ENCODE results near the gene ZNF280D.

ZNF280D gene

DNA sequence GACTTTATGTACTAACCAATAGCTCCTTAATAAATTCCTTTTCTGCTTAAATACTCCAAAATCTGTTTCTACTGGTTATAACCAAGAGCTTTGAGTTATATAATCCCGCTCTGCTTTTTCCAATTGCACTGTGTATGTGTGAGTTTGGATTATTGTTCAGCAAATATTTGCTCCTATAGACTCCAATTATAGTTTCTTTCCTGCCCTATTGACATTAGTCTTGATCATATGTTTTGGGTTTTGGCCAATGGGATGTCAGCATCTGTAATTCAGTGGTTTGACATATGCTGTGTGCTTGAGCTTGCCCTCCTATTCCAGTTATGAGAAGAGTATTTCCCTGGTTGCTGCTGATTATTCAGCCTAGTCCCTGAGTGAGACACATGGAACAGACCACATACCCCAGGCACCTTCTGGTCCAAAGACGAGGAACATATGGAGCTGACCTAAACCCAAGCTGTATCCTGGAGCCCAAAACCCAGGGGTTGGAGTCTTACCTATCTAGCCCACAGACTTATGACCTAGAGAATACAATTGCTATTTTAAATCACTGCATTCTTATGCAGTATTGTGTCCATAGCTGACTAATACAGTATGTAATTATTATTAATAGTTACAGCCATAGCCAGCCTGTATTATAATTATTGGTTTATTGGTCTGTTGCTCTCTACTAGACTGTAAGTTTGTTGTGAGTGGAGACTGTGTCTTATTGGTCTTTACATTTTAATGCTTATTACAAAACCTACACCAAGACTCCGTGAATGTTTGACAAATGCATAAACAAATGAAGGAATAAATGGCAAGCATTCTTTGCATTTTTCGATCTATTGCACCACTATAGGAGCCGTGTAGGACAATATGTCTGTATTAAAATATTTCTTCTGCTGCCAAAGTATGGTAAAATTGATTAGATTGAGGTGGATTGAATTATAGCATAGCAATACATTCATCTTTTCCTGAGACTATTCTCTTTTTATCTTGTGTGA, 11.7 kb upstream of the ZNF280D start:
- TF ChIP-seq, protein P1, sequence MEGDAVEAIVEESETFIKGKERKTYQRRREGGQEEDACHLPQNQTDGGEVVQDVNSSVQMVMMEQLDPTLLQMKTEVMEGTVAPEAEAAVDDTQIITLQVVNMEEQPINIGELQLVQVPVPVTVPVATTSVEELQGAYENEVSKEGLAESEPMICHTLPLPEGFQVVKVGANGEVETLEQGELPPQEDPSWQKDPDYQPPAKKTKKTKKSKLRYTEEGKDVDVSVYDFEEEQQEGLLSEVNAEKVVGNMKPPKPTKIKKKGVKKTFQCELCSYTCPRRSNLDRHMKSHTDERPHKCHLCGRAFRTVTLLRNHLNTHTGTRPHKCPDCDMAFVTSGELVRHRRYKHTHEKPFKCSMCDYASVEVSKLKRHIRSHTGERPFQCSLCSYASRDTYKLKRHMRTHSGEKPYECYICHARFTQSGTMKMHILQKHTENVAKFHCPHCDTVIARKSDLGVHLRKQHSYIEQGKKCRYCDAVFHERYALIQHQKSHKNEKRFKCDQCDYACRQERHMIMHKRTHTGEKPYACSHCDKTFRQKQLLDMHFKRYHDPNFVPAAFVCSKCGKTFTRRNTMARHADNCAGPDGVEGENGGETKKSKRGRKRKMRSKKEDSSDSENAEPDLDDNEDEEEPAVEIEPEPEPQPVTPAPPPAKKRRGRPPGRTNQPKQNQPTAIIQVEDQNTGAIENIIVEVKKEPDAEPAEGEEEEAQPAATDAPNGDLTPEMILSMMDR (IDR thresholded peaks at IDR 0.05; ENCODE audit: borderline replicate concordance, insufficient read depth, low read depth, low read length): no peak
- H3K4me3 ChIP-seq (ENCODE audit: low read depth, low read length): no peak overlapping the region

DNA sequence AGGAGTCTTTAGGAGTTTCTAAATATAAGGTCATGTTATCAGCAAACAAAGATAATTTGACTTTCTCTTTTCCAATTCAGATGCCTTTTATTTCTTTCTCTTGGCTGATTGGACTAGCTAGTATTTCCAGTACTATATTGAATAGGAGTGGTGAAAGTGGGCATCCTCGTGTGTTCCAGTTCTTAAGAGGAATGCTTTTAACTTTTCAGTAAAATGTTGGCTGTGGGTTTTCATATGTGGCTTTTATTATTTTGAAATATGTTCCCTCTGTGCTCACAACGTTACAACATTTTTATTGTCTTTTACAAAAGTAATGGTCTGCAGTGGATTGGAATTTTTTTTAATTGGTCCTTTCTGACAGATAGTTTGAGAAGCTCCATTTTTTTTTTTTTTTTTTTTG, 8.2 kb upstream of the ZNF280D start:
- TF ChIP-seq, protein P1 (IDR thresholded peaks at IDR 0.05; ENCODE audit: borderline replicate concordance, insufficient read depth, low read depth, low read length): no peak
- no peak overlapping the region for H3K4me3 ChIP-seq (ENCODE audit: low read depth, low read length)

DNA sequence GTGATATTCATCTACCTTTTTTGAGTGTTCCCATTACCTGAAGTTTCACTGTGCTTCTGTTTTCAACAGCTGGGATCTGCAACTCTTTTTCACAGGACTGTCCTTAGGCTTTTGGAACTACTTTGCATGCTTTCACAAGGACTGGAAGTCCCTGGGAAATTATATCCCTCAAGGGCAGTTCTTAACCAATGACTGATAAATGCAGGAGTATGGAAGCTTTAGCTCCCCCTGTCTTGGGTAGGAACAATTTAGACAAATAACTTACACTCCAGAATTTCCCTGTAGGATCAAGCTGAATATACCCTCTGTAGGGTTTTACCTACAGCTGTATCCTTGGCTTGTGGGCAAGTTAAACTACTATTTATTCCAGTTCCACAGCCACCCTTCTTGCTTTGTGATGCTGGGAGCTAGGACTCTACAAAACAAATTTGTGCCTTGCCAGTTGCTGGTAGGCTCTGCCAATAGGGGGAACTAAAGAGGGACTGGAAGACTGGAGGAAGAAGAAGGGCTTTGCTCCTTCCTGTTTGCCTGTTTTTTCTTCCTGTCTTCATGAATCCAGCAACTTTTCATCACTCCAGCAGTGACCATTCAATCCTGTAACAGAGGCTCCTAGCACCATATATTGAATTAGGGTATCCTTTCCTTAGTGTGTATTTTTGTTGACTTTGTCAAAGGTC, 6.8 kb upstream of the ZNF280D start:
- H3K4me3 ChIP-seq (ENCODE audit: low read depth, low read length): no peak overlapping the region
- TF ChIP-seq, protein P1 (IDR thresholded peaks at IDR 0.05; ENCODE audit: borderline replicate concordance, insufficient read depth, low read depth, low read length): peak; percentile 46; the same call in 1 of the 2 replicates

DNA sequence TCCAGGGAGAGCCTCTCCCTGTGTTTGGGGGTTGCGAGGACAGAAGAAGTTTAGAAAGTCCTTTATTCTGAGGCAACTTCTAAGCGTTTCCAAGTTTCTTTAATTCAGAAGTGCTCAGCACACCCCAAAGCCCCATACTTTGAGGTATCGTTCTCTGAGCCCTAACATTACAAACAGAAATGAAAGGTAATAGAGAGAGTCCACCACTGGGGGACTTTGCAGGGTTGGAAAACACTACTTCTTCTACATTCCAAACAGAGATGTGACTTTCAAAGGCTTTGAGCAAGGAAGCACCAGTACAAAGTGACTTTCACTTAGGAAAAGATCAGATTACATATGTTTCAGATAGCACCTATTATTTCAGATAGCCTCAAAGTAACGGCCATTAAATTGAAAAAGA, 6.2 kb upstream of the ZNF280D start:
- no peak overlapping the region for H3K4me3 ChIP-seq (ENCODE audit: low read depth, low read length)

DNA sequence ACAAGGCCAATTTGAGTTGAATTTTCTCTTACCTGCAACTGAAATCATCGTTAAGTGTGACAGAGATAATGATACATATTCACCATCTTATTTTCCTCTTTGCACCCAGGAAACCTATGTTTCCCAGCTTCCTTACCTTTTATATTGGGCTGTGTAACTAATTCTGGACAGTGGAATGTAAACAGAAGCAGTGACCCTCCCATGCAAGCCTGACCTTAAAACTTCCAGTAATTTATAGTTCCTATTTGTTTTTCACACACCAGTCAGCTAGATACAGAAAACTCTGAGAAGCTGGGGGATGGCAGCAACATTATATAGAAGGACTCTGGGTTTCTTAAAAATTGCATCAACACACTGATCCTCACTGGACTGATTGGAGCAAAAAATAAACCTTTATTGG, 4.5 kb upstream of the ZNF280D start:
- TF ChIP-seq, protein P1 (IDR thresholded peaks at IDR 0.05; ENCODE audit: borderline replicate concordance, insufficient read depth, low read depth, low read length): no peak
- H3K4me3 ChIP-seq (ENCODE audit: low read depth, low read length): no peak overlapping the region

More for the DNA sequence above, 6.2 kb upstream of the ZNF280D start:
- TF ChIP-seq, protein P1 (IDR thresholded peaks at IDR 0.05; ENCODE audit: borderline replicate concordance, insufficient read depth, low read depth, low read length): no peak

DNA sequence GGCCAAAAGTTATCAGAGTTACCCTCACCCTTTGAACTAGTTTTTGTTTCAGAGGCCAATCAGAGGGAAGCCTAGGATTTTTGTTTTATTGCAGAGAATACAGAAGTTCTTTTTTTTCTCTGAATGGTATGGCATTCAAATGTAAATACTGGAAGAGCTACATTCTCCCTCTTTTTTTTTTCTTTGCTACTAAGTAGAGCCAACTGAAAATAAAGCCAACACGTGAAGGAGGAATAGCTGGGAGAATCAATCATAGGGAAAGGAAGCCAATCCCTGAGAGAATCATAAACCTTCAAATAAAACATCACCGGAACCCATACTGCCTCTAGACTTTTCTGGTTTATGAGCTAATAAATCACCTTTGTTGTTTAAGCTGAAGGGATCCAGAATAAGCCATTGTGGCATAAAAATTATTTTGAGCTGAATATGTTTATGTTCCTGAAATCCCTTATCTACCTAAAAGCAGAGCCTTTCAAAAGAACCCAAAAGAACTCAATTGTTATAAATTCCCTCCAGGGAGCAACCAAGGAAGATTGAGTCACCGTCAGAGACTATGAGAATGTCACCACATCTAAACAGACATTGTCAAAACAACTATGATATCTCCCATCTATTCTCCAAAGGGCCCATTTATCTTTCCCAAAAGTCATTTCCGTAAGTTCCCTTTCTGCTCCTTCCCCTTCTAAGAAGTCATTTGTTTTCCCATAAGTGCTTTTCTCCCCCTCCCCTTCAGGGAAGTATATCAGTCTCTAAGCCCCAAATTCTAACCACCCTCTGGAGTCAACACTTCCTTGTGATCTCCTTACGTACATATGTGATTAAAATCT, 3.8 kb upstream of the ZNF280D start:
- TF ChIP-seq, protein P1 (IDR thresholded peaks at IDR 0.05; ENCODE audit: borderline replicate concordance, insufficient read depth, low read depth, low read length): no peak
- H3K4me3 ChIP-seq (ENCODE audit: low read depth, low read length): no peak overlapping the region
